ENCODE data around the gene SLAMF8.

The SLAMF8 gene

GRCh38 chr1:159877695-159878444 lies 51.2 kb downstream of the SLAMF8 start:
- DNase-seq: no peak

GRCh38 chr1:159879136-159879535 lies 52.5 kb downstream of the SLAMF8 start:
- no peak for DNase-seq

GRCh38 chr1:159879977-159880376 lies 53.3 kb downstream of the SLAMF8 start:
- DNase-seq: no peak

GRCh38 chr1:159880430-159880829 lies 53.8 kb downstream of the SLAMF8 start:
- DNase-seq: no peak

GRCh38 chr1:159881622-159882526 lies 55.2 kb downstream of the SLAMF8 start:
- peak; percentile 99 for DNase-seq

GRCh38 chr1:159882527-159882862 lies 55.8 kb downstream of the SLAMF8 start:
- DNase-seq: peak; percentile 42

GRCh38 chr1:159883134-159883533 lies 56.5 kb downstream of the SLAMF8 start:
- DNase-seq: no peak

- DNase-seq: no peak
These were observed 57.6 kb downstream of the SLAMF8 start for GRCh38 chr1:159884296-159884695.
